ENCODE results near the gene USP2.

Gene USP2

DNA sequence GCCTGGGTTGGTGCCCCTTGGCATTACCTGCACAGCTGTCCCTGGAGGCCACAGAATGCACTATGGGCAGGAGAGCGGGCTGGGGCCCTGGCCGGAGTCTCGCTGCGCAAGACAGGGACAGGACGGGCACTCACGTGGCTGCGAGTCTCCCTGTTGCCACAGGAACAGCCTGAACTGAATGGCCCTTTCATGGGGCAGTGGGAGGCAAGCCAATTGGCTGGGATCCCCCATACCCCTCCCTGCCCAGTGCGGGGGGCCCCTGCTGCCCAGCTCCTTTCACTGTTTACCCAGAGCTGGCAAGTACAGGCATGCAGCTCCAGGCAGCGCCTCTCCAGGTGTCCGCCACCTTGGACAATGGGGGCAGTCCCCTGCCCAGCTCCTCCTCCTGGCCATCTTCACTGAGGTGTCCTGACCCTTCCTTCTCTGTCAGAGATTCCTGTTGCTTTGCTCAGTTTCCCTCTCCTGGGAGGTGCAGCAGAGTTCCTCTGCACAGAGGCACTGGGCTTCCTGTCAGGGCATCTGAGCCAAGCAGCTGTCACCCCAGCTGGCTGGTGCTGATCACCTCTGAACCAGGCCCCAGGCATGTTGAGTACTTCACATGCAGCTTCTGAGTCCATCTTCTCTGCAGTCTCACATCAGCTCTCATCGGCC lies 5.2 kb downstream of the USP2 start:
- no peak for DNase-seq (ENCODE audit: low spot score)

GRCh38 chr11:119375337-119376196 lies 5.9 kb downstream of the USP2 start:
- no peak for DNase-seq (ENCODE audit: low spot score)

GRCh38 chr11:119374632-119375336 lies 6.7 kb downstream of the USP2 start:
- DNase-seq (ENCODE audit: low spot score), result no peak

DNA sequence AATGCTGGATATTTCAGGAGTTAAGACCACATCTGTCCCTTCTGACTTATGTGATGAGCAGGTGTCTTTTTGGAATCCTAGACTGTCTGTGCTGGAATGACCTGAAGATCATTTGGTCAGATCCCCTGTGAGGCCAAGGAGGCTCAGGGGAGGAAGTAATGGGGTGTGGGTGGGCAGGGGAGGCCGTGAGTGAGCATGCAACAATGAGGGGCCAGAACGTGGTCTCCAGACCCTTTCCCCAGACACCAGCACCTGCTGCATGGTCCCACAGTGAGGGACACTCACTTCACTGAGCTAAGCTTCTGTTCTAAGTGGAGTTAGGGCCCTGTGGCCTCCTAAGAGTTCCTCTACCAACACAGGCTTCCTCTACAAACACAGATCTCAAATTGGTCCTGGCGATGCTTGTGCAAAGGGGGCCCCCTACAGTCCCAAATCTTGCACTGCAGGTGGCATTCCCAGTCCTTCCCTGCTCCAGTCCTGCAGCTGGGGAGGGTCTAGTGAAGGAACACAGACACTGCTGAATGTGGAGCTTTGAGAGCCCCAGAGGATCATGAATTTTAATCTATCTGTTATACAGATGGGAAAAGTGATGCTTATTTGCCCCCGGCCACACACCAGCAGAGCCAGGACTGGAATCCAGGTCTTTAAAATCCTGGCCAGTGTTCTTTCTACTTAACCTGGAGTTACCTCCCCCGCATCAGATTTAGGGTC lies 7.4 kb downstream of the USP2 start:
- DNase-seq (ENCODE audit: low spot score), result peak; percentile 42

GRCh38 chr11:119373059-119373920 lies 8.2 kb downstream of the USP2 start:
- no peak for DNase-seq (ENCODE audit: low spot score)

- DNase-seq (ENCODE audit: low spot score), result no peak
Observed at GRCh38 chr11:119372260-119373058, 9.0 kb downstream of the USP2 start.

GRCh38 chr11:119371778-119372182 lies 9.7 kb downstream of the USP2 start:
- DNase-seq (ENCODE audit: low spot score), result no peak

DNA sequence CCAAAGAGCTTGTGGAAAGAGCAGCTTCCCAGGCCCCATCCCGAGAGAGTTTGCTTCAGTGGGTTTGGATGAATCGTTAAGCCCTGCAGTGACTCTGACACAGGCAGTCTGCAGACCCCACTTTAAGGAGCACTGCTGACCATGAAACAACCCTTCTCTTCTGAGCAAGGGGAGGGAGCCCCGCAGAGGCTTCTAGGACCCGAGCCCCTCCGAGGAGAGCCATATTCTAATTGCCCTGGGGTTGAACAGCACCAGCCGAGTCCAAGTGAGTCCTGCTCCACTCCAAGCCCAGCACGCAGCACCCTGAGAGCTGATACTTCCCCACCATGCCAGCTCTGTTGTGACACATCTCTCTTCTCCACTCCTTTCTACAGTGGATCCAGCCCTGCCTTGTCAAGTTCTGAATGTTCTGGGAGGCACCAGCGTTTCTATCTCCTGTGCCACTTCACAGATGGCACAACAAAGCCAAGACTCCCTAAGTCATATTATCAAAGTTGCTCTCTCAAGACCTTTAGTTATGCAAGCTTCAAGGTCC lies 10.4 kb downstream of the USP2 start:
- DNase-seq (ENCODE audit: low spot score), result no peak

GRCh38 chr11:119370486-119371046 lies 10.9 kb downstream of the USP2 start:
- no peak for DNase-seq (ENCODE audit: low spot score)

- DNase-seq (ENCODE audit: low spot score), result no peak
Observed at GRCh38 chr11:119369132-119369925, 12.2 kb downstream of the USP2 start.

DNA sequence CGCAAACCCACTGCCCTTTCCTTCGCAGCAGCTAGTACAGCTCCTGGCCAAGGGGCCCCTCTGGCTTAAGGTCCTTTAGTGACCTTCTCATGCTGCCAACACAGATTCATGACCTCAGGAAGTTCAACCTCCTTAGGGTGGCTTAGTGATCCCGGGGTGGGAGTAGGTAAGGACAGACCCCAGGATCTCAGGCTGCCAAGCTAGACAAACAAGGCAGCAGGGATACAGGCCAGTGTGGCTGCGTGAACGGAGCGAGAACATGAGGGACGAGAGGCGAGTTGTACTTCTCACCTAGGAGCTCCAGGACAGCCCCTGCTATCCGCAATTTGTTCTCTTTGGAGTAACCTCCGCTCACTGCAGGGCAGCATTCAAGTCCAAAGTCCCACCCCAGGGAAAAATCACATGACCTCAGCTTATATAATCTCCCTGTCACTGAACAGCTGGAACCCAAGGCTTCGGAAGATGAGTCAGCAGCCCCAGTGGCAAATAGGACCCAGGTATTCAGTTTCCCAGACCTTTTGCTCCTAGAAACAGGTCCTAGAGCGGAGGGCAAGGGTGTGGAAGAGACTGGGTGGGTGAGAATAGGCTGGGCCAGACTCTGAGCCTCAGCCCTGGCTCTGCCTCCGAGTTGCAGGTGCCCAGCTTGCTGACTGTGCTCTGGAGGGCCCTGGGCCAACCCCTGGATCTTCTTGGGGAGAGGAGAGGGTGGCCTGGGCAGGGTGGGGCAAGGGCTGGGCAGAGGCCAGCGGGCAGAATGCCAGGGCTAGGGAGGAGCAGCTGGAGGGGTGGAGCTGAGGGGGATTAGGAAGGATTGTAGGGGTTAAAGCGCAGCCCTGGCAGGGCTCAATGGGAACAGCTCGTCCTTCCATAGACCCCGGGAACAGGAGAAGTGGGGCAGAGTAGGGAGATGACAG lies 13.1 kb downstream of the USP2 start:
- no peak for DNase-seq (ENCODE audit: low spot score)

- no peak for DNase-seq (ENCODE audit: low spot score)
Observed at GRCh38 chr11:119367661-119368120, 13.8 kb downstream of the USP2 start.

GRCh38 chr11:119366690-119367620 lies 14.5 kb downstream of the USP2 start:
- DNase-seq (ENCODE audit: low spot score), result no peak

DNA sequence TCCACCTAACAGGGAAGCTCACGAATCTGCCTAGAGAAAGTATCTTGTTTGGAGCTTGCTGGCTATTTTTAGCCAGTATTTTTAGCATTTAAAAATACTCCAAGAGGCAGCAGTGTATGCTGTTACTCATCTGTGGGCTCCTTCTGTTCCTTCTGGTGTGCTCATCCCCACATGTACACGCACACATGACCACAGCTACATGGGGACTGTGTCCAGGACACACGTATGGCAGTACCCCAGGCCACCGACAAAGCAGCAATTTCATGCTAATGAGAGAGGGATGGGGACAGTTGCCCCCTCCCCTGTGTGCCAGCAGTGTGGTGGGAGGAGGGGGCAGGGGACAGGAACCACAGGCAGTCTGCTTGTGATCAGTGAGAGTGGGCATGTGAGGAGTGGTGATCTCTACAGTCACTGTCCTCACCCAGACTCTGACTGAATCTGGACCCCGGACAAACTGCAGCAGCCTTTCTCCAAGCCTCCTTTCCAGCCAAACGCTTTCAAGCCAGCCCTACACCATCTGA lies 16.4 kb downstream of the USP2 start:
- no peak for DNase-seq (ENCODE audit: low spot score)

DNA sequence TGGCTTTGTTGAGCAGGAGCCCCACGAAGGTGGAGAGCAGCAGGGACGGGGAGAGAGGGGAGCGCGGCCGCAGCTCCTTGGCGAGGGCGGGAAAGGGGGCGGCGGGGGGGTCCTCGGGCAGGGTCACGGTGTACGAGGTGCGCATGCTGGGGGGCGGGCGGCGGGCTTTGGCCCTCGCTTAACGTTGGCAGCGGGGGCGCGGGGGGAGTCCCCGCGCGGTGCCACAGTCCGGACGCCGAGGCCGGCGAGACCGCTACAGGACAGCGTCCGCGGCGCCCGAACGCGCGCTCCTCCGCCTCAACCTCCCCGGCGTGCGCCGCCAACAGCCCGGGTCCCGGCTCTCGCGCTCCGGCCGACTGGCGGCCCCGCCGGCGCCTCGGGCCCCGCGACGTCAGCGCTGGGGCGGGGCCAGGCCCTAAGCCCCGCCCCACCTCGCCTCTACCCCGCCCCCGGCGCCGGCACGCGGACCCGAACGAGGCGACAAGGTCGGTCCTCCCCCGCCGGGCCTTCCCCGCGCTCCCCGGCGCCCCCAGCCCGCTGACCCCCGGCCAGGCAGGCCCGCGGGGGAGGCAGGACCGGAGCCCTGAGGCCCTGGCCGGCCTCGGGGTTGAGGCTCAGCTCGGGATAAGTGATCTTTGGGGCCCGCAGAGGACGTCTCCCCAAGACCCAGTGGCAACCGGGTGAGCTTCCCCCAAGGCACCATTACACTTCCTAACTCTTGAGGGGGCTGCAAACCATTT lies 17.5 kb downstream of the USP2 start:
- peak; percentile 54 for DNase-seq (ENCODE audit: low spot score)

All from CD4-positive, alpha-beta T cell treated with Interleukin-15 for 4 hours (primary cell).